Muscle of back (tissue), 11 donors: ENCODE results near the gene LCOR. TPM values are rescaled to one million over a fixed set of nuclear protein-coding genes. Genes with fewer than 3 reads are reported as not detected.

Source experiments
- DNase-seq, 3 donors: peaks; one replicate each; pipeline versions ENCODE4 v3.0.0 to v3.0.0-alpha.2; 2013
- polyA plus RNA-seq, 10 donors: library from polyadenylated mRNA; unstranded; fragments of 120-200 nt; gene quantifications; one replicate each; pipeline ENCODE4 v1.2.1, GENCODE V29; 2013; ENCODE audit not compliant: insufficient read length in 10 of 10

Gene LCOR
- polyA plus RNA-seq, 10 donors, result 10.5 to 18.9 (median 14.8) TPM

DNA sequence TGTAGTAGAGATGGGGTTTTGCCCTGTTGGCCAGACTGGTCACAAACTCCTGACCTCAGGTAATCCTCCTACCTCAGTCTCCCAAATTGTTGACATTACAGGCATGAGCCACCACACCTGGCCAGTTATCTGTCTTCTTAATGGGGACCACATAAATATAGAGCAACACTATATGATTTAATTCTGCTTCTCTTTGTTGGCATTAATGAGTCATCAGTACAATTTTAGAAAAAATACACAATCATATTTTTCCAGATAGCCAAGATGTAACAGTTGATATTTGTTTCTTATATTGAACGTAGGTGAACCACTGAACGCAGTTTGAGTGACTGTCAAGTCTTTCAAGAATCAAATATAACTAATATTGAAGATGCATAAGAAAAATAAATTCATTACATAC is 48.5 kb downstream of the LCOR start:
- DNase-seq, result no peak

DNA sequence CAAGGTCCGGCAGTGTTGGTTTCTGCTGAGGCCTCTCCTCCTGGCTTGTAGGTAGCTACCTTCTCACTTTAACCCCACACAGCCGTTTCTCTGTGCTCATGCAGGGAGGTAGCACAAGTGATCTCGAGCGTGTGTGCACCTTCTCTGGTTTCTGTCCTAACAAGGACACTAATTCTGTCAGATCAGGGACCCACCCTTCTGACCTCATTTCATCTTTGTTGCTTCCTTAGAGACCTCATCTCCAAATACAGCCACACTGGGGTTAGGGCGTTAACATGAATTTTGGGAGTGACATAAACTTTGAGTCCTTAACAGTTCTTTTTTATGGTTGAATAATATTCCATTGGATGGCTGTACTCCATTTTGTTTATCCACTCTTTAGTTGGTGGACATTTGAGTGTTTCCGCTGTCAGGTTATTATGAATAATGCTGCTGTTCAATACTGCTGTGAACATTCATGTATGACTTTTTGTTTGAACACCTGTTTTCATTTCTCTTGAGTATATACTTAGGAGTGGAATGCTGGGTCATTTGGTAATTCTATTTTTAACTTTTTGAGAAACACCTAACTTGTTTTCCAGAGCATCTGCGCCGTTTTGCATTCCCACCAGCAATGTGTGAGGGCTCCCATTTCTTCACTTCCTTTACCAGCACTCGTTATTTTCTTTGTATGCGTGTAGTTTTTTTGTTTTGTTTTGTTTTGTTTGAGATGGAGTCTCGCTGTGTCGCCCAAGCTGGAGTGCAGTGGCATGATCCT is 57.5 kb downstream of the LCOR start:
- no peak for DNase-seq

DNA sequence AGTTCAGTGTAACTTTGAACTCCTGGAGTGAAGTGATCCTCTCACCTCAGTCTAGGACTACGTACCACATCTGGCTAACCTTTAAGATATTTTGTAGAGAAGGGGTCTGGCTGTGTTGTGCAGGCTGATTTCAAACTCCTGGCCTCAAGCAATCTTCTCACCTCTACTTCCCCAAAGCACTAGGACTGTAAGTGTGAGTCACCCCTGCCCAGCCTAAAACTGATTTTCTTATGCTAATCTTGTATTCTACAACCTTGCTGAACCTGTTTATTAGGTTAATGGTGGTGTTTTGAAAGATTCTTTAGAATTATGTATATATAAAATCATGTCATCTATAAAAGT is 58.0 kb downstream of the LCOR start:
- no peak for DNase-seq

DNA sequence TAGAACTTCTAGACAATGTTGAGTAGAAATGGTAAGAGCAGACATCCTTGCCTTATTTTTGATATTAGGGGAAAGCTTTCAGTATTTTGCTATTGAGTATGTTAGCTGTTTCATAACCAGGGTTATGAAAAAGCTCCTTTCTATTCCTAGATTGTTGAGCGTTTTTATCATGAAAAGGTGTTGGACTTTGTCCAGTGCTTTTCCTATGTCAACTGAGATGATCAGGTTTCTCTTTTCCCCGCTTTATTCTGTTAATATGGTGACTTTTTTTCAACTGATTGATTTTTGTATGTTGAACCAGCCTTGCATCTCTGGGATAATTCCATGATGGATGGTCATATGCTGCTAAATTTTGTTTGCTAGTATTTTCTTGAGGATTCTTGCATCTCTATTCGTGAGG is 58.5 kb downstream of the LCOR start:
- no peak for DNase-seq

DNA sequence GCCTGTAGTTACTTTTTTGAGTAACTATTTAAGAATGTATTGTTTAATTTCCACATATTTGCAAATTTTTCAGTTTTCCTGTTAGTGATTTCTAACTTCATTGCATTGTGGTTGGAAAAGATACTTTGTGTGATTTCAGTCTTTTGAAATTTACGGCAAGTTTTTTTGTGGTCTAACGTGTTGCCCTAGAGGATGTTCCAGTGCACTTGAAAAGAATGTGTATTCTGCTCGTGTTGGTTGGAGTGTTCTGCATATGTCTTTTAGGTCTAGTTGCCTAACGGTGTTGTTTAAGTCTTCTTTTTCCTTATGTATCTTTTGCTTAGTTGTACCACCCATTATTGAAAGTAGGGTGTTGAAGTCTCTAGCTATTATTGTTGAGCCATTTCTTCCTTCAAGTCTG is 59.7 kb downstream of the LCOR start:
- no peak for DNase-seq

DNA sequence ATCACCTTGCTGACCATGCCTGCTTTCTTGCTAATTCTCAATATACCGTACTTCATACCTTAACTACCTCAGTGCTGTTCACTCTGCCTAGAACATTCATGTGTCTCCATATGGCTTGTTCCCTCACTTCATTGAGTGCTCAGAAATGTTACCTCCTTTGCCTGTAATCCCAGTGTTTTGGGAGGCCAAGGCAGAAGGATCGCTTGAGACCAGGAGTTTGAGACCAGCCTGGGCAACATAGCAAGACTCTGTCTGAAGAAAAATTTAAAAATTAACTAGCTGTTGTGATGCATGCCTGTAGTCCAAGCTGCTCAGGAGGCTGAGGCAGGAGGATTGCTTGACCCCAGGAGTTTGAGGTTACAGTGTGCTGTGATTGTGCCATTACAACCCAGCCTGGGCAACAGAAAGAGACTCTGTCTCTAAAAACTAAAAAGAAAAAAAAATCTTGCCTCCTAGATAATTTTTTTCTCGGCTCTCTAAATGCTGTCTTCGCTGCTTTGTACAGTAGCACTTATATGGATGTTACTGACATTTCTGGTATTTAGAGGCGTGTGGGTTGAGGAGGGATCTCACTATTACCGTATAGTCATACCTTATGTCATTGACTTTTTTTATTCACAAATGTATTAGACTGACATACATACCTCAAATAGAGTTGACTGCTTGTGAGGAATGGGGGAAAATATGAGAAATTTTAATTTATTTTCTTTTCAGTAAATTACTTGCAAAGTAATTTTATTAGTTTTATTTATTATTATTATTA is 63.7 kb downstream of the LCOR start:
- no peak for DNase-seq

DNA sequence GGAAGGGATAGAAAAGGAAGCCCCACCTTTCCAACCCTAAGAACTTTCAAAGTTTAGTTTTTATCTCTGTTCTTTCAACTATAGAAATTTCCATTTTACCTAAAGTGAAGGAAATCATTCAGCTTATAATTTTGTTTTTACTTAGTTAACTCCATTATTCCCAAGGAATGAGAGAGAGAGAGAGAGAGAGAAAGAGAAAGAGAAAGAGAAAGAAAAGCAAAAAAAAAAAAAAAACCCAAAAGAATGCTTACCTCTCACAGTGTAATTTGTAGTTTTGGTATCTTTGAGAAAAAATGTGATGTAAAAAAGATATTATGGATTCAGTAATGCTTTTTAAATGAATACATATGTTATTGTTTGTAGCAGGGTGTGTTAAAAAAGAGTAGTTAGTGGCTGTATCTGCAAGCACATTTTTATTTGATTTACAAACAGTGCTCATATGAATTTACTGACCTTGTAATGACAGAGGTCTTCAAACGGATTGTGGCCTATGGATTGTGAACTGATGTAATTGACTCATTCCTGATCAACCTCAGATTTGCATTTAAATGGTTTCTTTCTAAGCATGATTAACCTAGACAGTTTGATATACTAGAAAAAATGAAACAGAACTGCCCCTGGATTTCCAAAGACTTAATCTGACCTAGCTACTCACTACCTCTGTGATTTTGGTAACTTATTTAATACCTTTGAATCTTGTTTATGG is 64.9 kb downstream of the LCOR start:
- no peak for DNase-seq

DNA sequence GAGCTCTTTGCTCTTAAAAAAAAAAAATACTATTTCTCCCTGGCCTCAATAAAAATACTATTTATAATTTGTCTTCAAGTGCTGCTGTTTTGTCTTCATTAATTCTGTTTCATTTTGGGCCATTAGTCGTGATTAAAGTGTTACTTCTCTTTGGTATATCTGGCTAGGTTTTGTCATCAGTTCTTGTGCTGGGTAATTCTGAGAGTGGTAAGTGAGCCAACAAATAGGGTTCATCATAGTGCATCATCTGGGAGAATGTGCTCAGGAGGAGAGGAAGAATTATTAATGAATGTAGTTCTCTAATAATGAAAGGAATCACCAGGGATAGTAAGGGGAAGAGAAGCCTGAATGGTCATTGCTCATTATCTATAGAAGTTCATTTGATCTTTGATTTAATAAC is 70.0 kb downstream of the LCOR start:
- no peak for DNase-seq

DNA sequence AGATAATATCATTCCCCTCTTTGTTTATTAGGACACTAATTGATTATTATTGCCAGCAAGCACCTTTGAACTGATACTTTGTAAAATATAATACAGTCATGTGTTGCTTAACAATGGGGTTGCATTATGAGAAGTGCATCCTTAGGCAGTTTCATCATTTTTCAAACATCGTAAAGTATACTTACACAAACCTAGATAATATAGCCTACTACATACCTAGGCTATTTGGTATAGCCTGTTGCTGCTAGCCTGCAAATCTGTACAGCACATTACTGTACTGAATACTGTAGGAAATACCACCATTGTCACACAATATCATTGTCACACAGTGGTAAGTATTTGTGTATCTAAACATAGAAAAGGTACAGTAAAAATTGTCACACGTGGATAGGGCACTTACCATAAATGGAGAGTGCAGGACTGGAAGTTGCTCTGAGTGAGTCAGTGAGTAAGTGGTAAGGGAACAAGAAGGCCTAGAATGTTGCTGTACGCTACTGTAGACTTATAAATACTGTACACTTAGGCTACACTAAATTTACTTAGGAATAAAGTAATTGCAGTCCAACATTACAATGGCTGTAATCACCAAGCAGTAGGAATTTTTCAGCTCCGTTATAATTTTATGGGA is 70.7 kb downstream of the LCOR start:
- no peak for DNase-seq

DNA sequence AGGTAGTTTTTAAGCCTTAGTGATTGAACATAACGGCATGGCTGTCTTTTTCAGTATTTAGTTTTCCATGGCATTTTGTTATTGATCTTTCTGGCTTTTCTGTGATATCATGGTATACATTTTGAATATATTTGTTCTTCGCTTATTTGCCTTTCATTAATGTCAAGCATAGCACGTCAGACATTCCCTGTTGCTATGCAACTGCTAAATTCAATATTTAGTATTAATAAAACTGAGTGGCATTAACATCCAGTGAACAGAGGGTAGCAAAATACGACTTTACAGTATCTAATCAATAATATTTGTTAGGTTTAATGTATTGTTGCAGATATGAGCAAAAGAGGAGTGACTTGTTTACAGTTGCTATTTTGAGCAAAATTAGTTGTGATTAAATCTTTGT is 72.5 kb downstream of the LCOR start:
- no peak for DNase-seq

DNA sequence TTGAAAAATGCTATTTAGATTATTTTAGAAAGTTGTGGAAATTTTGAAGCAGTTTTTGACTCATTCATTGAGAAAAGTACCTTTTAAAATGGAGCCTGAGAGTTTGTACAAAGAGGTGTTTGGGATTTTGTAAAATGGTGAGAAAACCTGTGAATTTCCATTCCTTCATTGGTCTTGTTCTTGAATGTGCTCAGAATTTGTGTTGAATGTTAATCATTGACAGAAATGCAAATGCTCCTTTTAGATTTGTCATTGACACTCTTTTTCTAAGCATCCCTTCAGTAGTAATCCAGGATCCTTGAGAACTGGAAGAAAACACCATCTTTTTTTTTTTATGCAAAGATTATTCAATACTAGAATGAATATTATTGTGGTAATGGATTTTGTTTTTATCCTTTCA is 74.8 kb downstream of the LCOR start:
- no peak for DNase-seq

DNA sequence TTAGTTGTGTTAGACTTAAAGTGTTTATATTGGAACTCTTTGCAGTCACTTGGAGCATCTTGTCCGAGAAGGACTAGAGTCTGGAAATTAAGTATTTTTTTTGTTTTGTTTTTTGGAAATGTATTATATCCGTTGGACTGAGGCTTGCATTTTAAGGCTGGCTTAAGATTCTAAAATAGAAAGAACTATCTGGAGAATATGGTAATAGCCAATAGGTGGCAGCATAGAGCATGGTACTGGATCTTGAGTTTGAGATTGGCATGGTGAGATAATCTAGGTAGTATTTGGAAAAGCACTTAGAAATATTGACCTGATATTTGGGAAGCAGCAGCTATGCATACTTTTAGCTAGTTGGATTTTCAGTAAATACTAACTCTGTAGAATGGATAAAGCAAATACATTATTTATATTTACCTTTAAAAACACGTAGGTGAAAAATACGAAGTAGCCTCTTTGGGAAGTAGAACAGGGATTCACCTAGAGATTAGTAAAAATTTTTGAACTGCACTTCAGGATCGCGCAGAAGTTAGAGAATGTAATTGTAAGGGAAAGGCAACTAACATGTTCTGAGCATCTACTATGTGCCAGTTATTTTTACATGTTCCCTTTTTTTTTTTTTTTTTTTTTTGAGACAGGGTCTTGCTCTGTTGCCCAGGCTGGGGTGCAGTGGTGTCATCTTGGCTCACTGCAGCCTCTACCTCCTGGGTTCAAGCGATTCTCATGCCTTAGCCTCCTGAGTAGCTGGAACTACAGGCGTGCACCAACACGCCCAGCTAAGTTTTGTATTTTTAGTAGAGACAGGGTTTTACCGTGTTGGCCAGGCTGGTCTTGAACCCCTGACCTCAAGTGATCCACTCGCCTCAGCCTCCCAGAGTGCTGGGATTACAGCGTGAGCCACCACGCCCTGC is 78.6 kb downstream of the LCOR start:
- DNase-seq, result peak; percentile 8 to 43 (median 30)

DNA sequence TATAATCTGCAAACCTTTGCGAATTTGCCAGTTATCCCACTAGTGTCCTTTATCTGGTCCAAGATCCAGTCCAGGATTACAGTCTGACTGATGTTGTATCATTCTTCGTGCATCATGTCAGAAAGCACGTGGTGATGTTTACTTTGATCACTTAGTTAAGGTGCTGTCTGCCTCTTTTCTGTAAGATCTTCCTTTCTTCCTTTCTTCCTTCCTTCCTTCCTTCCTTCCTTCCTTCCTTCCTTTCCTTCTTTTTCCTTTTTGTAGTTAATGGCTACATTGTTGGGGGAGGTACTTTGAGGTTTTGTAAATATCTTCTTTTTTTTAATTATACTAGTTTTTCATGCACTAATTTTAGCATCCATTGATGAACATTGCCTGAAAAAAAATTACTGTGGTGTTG is 80.3 kb downstream of the LCOR start:
- DNase-seq, result no peak

DNA sequence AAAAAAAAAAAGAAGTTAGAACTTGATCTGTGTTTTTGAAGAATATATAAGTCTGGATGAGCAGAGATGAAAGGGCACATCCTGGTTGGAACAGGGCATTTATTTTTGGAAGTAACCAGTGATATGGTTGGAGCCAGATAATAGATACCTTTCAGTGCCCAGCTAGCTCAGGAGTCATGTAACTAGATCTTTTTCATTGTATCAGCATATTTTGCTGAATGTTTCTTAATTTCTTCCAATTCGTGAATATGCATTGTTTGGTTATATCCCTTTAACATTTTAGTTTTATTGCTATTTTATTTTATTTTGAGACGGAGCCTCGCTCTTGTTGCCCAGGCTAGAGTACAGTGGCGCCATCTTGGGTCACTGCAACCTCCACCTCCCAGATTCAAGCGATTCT is 81.8 kb downstream of the LCOR start:
- no peak for DNase-seq

DNA sequence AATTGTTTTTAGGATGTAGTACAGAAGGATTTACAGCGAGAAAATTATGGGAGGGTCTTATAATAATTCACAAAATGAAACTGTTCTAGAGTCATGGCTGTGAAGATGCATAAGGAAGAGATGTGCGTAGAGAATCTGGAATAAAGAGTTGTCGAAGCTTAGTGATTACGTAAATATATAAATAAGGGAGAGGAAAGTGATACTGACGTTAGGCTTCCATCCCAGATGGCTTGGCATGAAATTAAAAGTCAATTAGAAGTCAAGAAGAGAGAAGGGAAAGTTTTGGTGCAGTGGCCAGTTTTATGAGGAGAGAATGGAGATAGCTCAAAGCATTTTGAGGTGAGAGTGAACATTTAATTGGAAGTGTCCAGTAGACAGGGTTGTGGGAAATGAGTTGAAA is 85.5 kb downstream of the LCOR start:
- DNase-seq, result no peak

DNA sequence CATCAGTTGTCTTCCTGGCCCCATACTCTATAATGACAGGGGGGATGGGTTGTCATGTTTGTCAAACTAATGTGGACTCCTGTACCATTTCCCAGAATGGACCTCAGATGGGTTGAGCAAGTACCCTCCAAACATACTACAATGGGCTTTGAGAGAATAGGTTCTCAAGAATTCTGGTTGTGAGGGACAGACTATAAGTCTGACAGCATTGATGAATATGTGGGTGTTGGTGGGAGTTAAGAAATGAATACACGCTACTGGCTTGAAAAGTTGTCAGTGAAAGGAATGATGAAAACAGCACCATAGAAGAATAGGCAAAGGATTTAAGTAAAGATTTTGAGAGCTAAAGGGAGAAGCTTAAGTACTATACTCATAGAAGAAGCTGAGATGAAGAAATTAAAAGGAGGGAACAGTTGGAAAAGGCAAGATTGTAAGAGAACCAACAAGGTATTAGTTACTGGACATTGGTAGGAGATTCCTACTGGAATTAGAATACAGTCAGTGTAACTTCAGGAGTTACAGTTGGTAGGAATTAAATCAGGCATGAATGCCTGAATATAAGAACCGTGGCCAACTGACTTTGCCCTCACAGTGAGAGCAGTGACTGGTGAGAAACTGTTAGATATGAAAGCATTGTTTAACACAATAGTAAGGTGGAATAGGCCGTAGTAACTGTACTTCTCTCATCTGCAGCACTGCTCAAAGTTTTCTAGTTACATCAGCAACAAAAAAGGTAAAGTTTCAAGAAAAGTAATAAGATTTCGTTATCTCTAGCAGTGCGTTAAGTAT is 86.3 kb downstream of the LCOR start:
- DNase-seq, result no peak

DNA sequence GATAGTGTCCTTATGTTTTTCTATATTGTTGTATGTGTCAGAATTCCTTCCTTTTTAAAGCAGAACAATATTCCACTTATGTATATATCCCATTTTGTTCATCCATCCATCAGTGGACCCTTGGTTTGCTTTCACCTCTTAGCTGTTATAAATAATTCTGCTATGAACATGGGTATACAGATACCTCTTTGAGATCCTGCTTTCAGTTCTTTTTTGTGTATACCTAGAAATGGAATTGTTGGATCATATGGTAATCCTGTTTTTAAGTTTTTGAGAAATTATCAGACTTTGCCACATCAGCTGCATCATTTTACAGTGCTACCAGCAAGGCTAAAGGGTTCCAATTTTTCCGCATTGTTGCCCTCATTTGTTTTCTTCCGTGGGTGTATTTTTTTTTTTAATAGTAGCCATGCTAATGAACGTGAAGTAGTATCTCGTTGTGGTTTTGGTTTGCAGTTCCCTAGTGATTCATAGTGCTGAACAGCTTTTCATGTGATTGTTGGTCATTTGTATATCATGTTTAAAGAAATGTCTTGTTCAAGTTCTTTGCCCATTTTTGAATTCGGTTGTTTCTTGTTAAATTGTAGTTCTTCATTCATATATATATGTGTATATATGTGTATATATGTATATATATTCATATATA is 87.8 kb downstream of the LCOR start:
- no peak for DNase-seq

DNA sequence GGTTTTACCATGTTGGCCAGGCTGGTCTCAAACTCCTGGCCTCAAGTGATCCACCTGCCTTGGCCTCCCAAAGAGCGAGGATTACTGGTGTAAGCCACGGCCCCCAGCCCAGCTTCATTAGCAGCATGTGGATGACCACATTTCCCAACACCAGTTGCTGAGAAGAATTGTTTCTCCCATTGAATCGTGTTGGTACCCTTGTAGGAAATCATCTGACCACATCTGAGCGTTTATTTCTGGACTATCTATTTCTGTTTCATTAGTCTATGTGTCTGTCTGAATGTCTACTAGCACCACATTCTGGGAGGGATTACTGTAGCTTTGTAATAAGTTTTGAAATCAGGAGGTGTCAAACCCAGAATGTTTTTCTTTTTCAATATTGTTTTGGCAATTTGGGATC is 89.6 kb downstream of the LCOR start:
- peak in 1 of 3 donors; percentile 3 for DNase-seq

DNA sequence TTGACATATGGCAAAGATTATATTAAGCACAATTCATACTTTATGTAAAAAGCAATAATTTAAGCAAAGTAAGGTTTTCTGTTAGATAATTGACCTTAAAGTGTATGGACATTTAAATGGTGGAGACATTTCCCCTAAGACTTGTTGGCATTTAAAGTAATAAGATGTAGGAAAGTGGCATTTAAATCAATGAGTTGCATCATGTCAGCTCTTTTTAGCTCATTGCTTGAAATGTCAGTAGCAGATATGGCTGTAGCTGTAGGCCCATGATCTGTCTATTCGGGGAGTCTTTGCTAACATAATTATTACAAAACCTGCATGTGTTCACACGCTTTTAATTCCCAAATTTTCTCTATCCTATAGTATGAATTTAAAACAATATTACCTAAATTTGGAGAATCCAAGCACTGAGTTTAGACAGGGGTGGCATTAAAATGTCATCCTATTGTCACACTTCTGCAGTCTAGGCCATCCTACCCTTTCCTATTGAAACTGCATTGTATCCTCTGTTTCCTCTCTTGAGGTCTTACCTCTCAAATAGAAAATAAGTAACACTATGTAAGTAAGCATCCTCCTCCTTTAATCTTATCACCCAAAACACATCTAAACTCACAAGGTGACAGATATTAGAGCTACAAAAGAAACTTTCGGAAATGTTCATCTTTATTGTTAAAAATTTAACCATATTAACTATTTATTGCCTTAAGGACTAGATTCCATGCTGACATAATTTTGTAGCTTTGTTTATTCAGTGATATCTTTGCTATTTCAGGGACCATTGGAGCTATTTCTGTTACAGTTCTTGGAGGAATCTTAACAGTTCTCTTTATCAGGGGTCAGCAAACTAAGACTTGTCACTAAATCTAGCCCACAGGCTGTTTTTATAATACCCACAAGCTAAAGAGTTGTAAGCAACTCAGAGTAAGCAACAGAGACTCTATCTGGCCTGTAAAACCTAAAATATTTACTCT is 91.2 kb downstream of the LCOR start:
- DNase-seq, result no peak
